ENCODE measurements around the gene CASP10.

Gene CASP10

DNA sequence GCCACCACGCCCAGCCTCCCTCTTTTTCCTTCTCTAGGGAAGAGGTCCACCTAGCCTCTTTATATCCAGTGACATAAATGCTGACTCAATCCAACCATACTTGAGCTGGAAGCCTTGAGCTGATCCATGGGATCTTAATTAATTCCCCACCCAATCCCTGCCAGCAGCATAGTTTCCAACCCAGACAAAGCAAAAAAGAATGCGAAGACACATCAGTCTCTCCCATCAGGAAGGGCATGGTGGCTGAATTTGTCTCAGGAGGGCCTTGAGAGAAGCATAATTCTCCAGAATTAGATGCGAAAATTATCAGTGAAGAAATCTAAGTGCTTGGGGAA lies 22.5 kb downstream of the CASP10 start:
- in situ Hi-C loops (cut with MboI; ENCODE audit: low sequenced_read_pairs, unreplicated experiment): no loop called here
- TF ChIP-seq, protein P1, sequence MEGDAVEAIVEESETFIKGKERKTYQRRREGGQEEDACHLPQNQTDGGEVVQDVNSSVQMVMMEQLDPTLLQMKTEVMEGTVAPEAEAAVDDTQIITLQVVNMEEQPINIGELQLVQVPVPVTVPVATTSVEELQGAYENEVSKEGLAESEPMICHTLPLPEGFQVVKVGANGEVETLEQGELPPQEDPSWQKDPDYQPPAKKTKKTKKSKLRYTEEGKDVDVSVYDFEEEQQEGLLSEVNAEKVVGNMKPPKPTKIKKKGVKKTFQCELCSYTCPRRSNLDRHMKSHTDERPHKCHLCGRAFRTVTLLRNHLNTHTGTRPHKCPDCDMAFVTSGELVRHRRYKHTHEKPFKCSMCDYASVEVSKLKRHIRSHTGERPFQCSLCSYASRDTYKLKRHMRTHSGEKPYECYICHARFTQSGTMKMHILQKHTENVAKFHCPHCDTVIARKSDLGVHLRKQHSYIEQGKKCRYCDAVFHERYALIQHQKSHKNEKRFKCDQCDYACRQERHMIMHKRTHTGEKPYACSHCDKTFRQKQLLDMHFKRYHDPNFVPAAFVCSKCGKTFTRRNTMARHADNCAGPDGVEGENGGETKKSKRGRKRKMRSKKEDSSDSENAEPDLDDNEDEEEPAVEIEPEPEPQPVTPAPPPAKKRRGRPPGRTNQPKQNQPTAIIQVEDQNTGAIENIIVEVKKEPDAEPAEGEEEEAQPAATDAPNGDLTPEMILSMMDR (IDR thresholded peaks at IDR 0.05; ENCODE audit: borderline replicate concordance, control extremely low read depth, extremely low read depth, insufficient read depth, missing control alignments): no peak
- DNase-seq (ENCODE audit: low spot score): no peak

DNA sequence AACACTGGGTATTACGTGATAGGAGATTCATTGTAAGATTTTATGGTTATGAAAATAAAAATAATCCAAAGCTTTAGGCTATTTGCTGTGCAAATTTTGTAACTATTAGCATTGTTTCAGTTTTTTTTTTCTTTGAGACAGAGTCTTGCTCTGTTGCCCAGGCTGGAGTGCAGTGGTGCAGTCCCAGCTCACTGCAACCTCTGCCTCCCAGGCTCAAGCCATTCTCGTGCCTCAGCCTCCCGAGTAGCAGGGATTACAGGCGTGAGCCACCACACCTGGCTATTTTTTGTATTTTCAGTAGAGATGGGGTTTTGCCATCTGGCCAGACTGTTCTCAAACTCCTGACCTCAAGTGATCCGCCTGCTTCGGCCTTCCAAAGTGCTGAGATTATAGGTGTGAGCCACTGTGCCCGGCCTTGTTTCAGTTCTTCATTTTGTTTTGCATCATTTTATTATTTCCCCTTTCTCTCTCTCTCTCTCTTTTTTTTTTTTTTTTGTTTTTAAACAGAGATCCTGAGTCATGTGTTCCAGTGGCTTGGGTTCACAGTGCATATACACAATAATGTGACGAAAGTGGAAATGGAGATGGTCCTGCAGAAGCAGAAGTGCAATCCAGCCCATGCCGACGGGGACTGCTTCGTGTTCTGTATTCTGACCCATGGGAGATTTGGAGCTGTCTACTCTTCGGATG lies 25.8 kb downstream of the CASP10 start:
- TF ChIP-seq, protein P1 (IDR thresholded peaks at IDR 0.05; ENCODE audit: borderline replicate concordance, control extremely low read depth, extremely low read depth, insufficient read depth, missing control alignments): no peak
- no peak for DNase-seq (ENCODE audit: low spot score)
- in situ Hi-C loops (cut with MboI; ENCODE audit: low sequenced_read_pairs, unreplicated experiment): no loop called here

DNA sequence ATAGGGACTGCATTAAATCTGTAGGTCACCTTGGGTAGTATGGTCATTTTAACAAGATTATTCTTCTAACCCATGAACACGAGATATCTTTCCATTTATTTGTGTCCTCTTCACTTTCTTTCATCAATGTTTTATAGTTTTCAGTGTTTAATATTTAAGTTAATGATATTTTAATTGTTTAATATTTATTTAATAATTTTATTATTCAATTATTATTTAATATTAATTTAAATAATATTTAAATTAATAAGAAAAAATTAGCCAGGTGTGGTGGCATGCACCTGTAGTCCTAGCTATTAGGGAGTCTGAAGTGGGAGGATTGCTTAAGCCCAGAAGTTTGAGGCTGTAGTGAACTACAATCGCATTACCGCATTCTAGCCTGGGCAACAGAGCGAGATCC lies 33.0 kb downstream of the CASP10 start:
- TF ChIP-seq, protein P1 (IDR thresholded peaks at IDR 0.05; ENCODE audit: borderline replicate concordance, control extremely low read depth, extremely low read depth, insufficient read depth, missing control alignments): no peak
- DNase-seq (ENCODE audit: low spot score): no peak
- in situ Hi-C loops (cut with MboI; ENCODE audit: low sequenced_read_pairs, unreplicated experiment): no loop called here

DNA sequence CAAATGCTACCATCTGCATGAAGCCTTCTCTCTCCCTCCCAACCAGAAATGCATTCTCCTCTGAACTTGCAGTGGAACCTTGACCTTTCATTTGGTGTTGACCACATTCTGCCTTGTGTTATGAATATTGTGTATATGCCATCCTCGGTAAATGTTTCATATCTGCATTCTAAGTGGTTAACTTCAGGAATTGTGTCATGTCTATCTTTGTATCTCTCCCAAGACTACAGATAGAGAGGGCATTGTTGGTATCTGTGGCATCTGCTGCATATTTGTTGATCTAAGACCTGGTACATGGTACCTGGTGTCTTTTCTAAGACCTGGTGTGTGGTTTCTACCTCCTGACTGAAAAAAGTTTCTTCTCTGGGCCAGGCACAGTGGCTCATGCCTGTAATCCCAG lies 34.0 kb downstream of the CASP10 start:
- TF ChIP-seq, protein P1 (IDR thresholded peaks at IDR 0.05; ENCODE audit: borderline replicate concordance, control extremely low read depth, extremely low read depth, insufficient read depth, missing control alignments): no peak
- in situ Hi-C loops (cut with MboI; ENCODE audit: low sequenced_read_pairs, unreplicated experiment): no loop called here
- DNase-seq (ENCODE audit: low spot score): no peak

DNA sequence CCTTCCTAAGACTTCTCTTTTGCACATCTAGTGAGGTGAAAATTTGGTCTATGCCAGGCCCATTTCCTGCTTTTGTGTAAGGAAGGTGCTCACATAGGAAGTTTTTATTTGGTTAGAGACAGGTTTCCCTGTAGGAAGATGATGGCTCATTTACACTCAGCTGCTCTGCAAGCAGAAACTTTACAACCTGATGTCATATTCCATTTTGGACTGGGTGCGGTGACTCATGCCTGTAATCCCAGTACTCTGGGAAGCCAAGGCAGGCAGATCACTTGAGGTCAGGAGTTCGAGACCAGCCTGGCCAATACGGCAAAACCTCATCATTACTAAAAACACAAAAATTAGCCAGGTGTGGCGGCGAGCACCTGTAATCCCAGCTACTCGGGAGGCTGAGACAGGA lies 35.8 kb downstream of the CASP10 start:
- TF ChIP-seq, protein P1 (IDR thresholded peaks at IDR 0.05; ENCODE audit: borderline replicate concordance, control extremely low read depth, extremely low read depth, insufficient read depth, missing control alignments): no peak
- in situ Hi-C loops (cut with MboI; ENCODE audit: low sequenced_read_pairs, unreplicated experiment): no loop called here
- DNase-seq (ENCODE audit: low spot score): no peak

DNA sequence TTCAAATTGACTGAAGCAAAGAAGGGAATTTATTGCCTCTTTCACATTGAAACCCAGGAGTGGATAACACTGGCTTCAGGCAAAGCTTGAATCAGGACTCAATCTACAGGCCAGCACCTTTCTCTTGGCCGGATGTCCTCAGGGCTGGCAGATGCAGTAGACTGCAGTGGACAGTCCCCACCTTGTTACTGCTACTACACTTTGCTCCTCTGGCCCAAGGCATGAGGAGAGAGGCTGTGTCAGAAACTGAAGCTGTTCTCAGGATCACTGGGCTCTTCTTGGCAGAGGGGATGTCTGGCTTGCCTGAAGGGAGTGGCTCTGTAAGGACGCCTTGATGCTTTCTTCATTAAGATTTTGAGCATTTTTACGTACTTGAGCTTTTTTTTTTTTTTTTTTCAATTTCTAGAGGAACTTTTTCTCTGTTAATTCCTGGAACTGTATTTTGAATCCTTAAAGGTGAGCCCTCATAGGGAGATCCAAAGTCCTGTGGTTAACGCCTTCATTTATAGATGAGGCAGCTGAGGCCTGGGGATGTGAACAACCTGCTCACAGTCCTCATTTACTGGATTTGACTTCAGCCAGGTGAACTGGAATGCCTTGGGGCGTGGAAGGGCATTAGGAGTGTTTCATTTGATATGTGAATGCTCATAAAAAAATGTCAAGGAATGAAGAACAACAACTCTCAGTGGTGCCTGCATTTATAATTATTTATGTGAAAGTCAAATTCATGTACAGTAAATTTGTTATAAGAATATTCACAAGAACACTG lies 36.6 kb downstream of the CASP10 start:
- in situ Hi-C loops (cut with MboI; ENCODE audit: low sequenced_read_pairs, unreplicated experiment): no loop called here
- DNase-seq (ENCODE audit: low spot score): no peak
- TF ChIP-seq, protein P1 (IDR thresholded peaks at IDR 0.05; ENCODE audit: borderline replicate concordance, control extremely low read depth, extremely low read depth, insufficient read depth, missing control alignments): no peak
